HepG2 (cell line): ENCODE measurements around the gene NCF2. TPM values are rescaled to one million over a fixed set of nuclear protein-coding genes. Genes with fewer than 3 reads are reported as not detected.

ENCODE experiments used
- ATAC-seq: fragments of 200-7000 bp; cut with Tn5 transposase; 3 replicates; pipeline ENCODE4 v1.9.1; 2020; ENCODE audit warnings: mild to moderate bottlenecking, moderate library complexity
- BruUV-seq: library from RNA; stranded (reverse); fragments of 400-500 nt; replicated peaks from 2 replicates; lab custom pipeline; 2021; lab: Mats Ljungman, UMichigan
- CTCF ChIA-PET: fragments of 300-600 bp; formaldehyde crosslinking; extraction: SDS; loops from one replicate; lab custom pipeline; 2021; ENCODE audit warnings: low total read pairs, inconsistent platforms, low intra/inter-chr PET ratio; lab: Yijun Ruan, JAX
- POLR2A ChIA-PET: fragments of 350-600 bp; sonication (Branson Sonifier 250); formaldehyde crosslinking; loops from one replicate; lab custom pipeline; 2020; ENCODE audit warnings: antibody characterized with exemption, inconsistent platforms; lab: Yijun Ruan, JAX
- DNase-seq: peaks from one replicate; pipeline ENCODE4 v3.0.0-alpha.2; 2015; ENCODE audit warnings: low spot score
- FAIRE-seq: peaks from 3 replicates; lab custom pipeline; 2011; peaks lifted over from hg19 to GRCh38; lab: Jason Lieb, UNC
- H2AFZ ChIP-seq: one replicate; pipeline ENCODE4 v1.6.1; 2011; ENCODE audit warnings: low read length, inconsistent platforms
- H3K27ac ChIP-seq: fragments of 300-600 bp; 3 replicates; pipeline ENCODE4 v1.8.0; 2011; ENCODE audit warnings: mixed run types, mild to moderate bottlenecking, mixed read lengths, low read length, inconsistent platforms; ENCODE audit not compliant: insufficient read depth; ENCODE audit errors: extremely low read length
- H3K27me3 ChIP-seq, 2 experiments: fragments of 200-600 bp in 1 of 2; 2 replicates in 1 of 2; 3 replicates in 1 of 2; pipeline versions ENCODE4 v1.6.0 to v1.8.0; 2011; ENCODE audit warnings: low read length in 2 of 2, mild to moderate bottlenecking in 2 of 2, moderate library complexity in 2 of 2, inconsistent platforms in 1 of 2; ENCODE audit not compliant: insufficient read depth in 2 of 2, control insufficient read depth in 1 of 2
- H3K36me3 ChIP-seq, 2 experiments: fragments of 200-600 bp in 1 of 2; replicated peaks in 1 of 2; 2 replicates in 1 of 2; 3 replicates in 1 of 2; pipeline versions ENCODE4 v1.5.1 to v1.8.0; 2011; ENCODE audit warnings: low read length in 2 of 2, inconsistent platforms in 1 of 2; ENCODE audit not compliant: insufficient read depth in 2 of 2, control insufficient read depth in 1 of 2
- H3K4me1 ChIP-seq: 2 replicates; pipeline ENCODE4 v1.5.1; 2012; ENCODE audit warnings: low read length, inconsistent platforms; ENCODE audit not compliant: insufficient read depth
- H3K4me2 ChIP-seq: 2 replicates; pipeline ENCODE4 v1.6.0; 2011; ENCODE audit warnings: low read depth, low read length, inconsistent platforms
- H3K4me3 ChIP-seq, 3 experiments: fragments of 200-600 bp in 1 of 3; sonication (generic), shearing (Covaris generic) in 1 of 3; replicated peaks in 1 of 3; 2 replicates each; pipeline ENCODE4 v1.5.1; 2011 to 2016; ENCODE audit warnings: low read length in 3 of 3, inconsistent platforms in 2 of 3, low read depth in 2 of 3, mild to moderate bottlenecking in 2 of 3, control low read depth in 1 of 3, mixed read lengths in 1 of 3; ENCODE audit not compliant: insufficient read depth in 1 of 3
- H3K79me2 ChIP-seq: one replicate; pipeline ENCODE4 v1.6.1; 2011; ENCODE audit warnings: low read length, inconsistent platforms; ENCODE audit not compliant: insufficient read depth
- H3K9ac ChIP-seq: 2 replicates; pipeline ENCODE4 v1.6.0; 2011; ENCODE audit warnings: mild to moderate bottlenecking, low read depth, low read length, inconsistent platforms; ENCODE audit not compliant: insufficient read depth
- H3K9me3 ChIP-seq: 2 replicates; pipeline ENCODE4 v1.5.1; 2012; ENCODE audit warnings: mild to moderate bottlenecking, low read length
- H4K20me1 ChIP-seq: 2 replicates; pipeline ENCODE4 v1.6.0; 2011; ENCODE audit warnings: inconsistent platforms, mild to moderate bottlenecking, low read length, moderate library complexity; ENCODE audit not compliant: insufficient read depth
- ASH2L ChIP-seq: fragments of 300-600, 200-600 bp; sonication (generic); IDR thresholded peaks from 2 replicates; pipeline ENCODE4 v1.7.0; 2017; ENCODE audit warnings: low read depth, mild to moderate bottlenecking, moderate library complexity, mixed read lengths, low read length; ENCODE audit not compliant: insufficient read length
- GMEB1 ChIP-seq: sonication (generic); formaldehyde crosslinking; IDR thresholded peaks from 2 replicates; pipeline ENCODE4 v1.5.1; 2020; ENCODE audit warnings: missing genetic modification reagents, mild to moderate bottlenecking, borderline replicate concordance
- IRF2 ChIP-seq: IDR thresholded peaks from 2 replicates; pipeline ENCODE4 v1.6.1; 2018; ENCODE audit warnings: missing genetic modification reagents, missing compliant biosample characterization
- KDM5B ChIP-seq: sonication (generic); formaldehyde crosslinking; IDR thresholded peaks from 2 replicates; pipeline ENCODE4 v1.4.0; 2020; ENCODE audit warnings: missing genetic modification reagents, mild to moderate bottlenecking, borderline replicate concordance
- MEF2D ChIP-seq: sonication (generic); formaldehyde crosslinking; IDR thresholded peaks from 2 replicates; pipeline ENCODE4 v1.5.1; 2020; ENCODE audit warnings: mild to moderate bottlenecking, missing genetic modification reagents
- NR2F1 ChIP-seq, 2 experiments: fragments of 450-650 bp in 1 of 2; formaldehyde crosslinking in 1 of 2; IDR thresholded peaks; 2 replicates each; pipeline versions ENCODE4 v1.5.0 to v1.6.1; 2016 to 2020; ENCODE audit warnings: mild to moderate bottlenecking in 1 of 2, missing compliant biosample characterization in 1 of 2, missing genetic modification reagents in 1 of 2, moderate library complexity in 1 of 2
- SMYD3 ChIP-seq: sonication (generic); formaldehyde crosslinking; IDR thresholded peaks from 2 replicates; pipeline ENCODE4 v1.8.1; 2023; ENCODE audit warnings: mild to moderate bottlenecking, missing genetic modification reagents
- STAG1 ChIP-seq: sonication (generic); formaldehyde crosslinking; IDR thresholded peaks from 2 replicates; pipeline ENCODE4 v1.4.0; 2020; ENCODE audit warnings: missing genetic modification reagents
- ZNF318 ChIP-seq: sonication (generic); formaldehyde crosslinking; IDR thresholded peaks from 2 replicates; pipeline ENCODE4 v1.4.0; 2020; ENCODE audit warnings: mild to moderate bottlenecking, missing genetic modification reagents
- ZNF496 ChIP-seq: sonication (generic); formaldehyde crosslinking; IDR thresholded peaks from 2 replicates; pipeline ENCODE4 v1.8.1; 2023; ENCODE audit warnings: mild to moderate bottlenecking, moderate library complexity, missing genetic modification reagents; ENCODE audit not compliant: insufficient replicate concordance
- ZSCAN20 ChIP-seq: sonication (generic); formaldehyde crosslinking; IDR thresholded peaks from 2 replicates; pipeline ENCODE4 v1.4.0; 2020; ENCODE audit warnings: missing genetic modification reagents, mild to moderate bottlenecking, borderline replicate concordance
- WGBS: methylation state at CpG from one replicate; pipeline ENCODE4 v1.1.6; 2017; ENCODE audit warnings: low lambda C conversion rate; 5-methylcytosine and 5-hydroxymethylcytosine counted together
- in situ Hi-C: cut with HindIII; loops from 2 replicates; pipeline ENCODE4 v1.10.0; 2017; ENCODE audit warnings: low pct_unique_long_range_greater_than_20kb; ENCODE audit not compliant: extremely low pct_ligation_motif_present
- intact Hi-C: fragments of 100-400 bp; cut with micrococcal nuclease; formaldehyde crosslinking; loops from one replicate; pipeline ENCODE4 v1.10.0; 2022; ENCODE audit not compliant: unreplicated experiment
- polyA plus RNA-seq, 8 experiments: library from polyadenylated mRNA; depleted of rRNA in 3 of 8; stranded (reverse) in 7 of 8; unstranded in 1 of 8; fragments of >200 nt; fragmentation: Illumina TruSeq in 4 of 8; extraction: Trizol in 4 of 8; gene quantifications; 2 replicates each; pipeline versions ENCODE4 v1.2.1 to v1.2.3, GENCODE V29; 2011 to 2016; ENCODE audit warnings: low read depth in 4 of 8, missing spikeins in 1 of 8, mixed read lengths in 1 of 8; ENCODE audit not compliant: insufficient read depth in 1 of 8
- total RNA-seq, 5 experiments: library from RNA; depleted of rRNA; stranded (reverse); fragments of >200 nt; fragmentation: Illumina TruSeq; extraction: Trizol; gene quantifications; 2 replicates each; pipeline ENCODE4 v1.2.3, GENCODE V29; 2016; ENCODE audit warnings: low read depth in 1 of 5

The NCF2 gene
- total and polyA plus RNA-seq, 2 of the 13 experiments (the other 11 are each of a cell fraction or from before 2014, with no cell fraction given) = 0.18 to 0.46 TPM

- TF ChIP-seq ZNF318 (CRISPR knock-in tag) (no peak), NR2F1 (CRISPR knock-in tag; IDR thresholded peaks at IDR 0.05) (no peak)
Measured at GRCh38 chr1:183565261-183565660, 25.0 kb downstream of the NCF2 start (continued).

- H3K9me3 ChIP-seq = no peaks in the 10 kb centered on the region
- no peak for FAIRE-seq
- no peak overlapping the region for H3K9ac ChIP-seq
- H3K4me1 ChIP-seq = 0 out of 2 replicates have a peak, but pooled peaks cover 4% of the 10 kb centered on the region
- DNase-seq = no peak
- no peaks in the 10 kb centered on the region for H3K79me2 ChIP-seq
- H4K20me1 ChIP-seq = no peaks in the 10 kb centered on the region
- no peak for ATAC-seq
- H3K4me2 ChIP-seq = no peak overlapping the region
- H2AFZ ChIP-seq = no peak overlapping the region
- CTCF ChIA-PET = no interaction called here
- H3K36me3 ChIP-seq = no peaks in the 10 kb centered on the region
- POLR2A ChIA-PET = interaction anchor here (1.0 kb wide), 1 partner anchor 55 kb away, joined by 3 read pairs; no protein-coding TSS in a partner anchor
- BruUV-seq = no TSS peak
- in situ Hi-C loops = loop anchor here (25.0 kb wide), 1 partner anchor 275 kb away; no protein-coding TSS in a partner anchor
- no peaks in the 10 kb centered on the region for H3K27me3 ChIP-seq
- intact Hi-C loops = no loop called here
- H3K27ac ChIP-seq = no peak overlapping the region
- no peak overlapping the region for H3K4me3 ChIP-seq
- 90% methylated on average over 2 of the region's 2 CpGs for WGBS
- TF ChIP-seq ASH2L (no peak), SMYD3 (CRISPR knock-in tag) (no peak), MEF2D (CRISPR knock-in tag) (no peak), ZSCAN20 (CRISPR knock-in tag) (no peak), IRF2 (CRISPR knock-in tag) (no peak), KDM5B (CRISPR knock-in tag) (no peak), STAG1 (CRISPR knock-in tag) (no peak), GMEB1 (no peak), ZNF496 (no peak)
Measured at GRCh38 chr1:183562701-183563100, 27.6 kb downstream of the NCF2 start.
